Suprapubic skin (tissue), 3 donors: Measurements from ENCODE around the gene KLHL29.

Experiments used
- EP300 ChIP-seq: sonication (generic); formaldehyde crosslinking; IDR thresholded peaks from one replicate; pipeline ENCODE4 v1.6.1; 2017; ENCODE audit warnings: antibody characterized with exemption
- POLR2A ChIP-seq, 2 donors: fragments of 450-650 bp; IDR thresholded peaks; one replicate each; pipeline ENCODE4 v1.6.1; 2017; ENCODE audit warnings: antibody characterized with exemption in 2 of 2, mild to moderate bottlenecking in 2 of 2, moderate library complexity in 2 of 2
- TF ChIP-seq, protein P1 (sequence below), 2 donors: fragments of 200-600 bp in 1 of 2; fragments of 450-650 bp in 1 of 2; sonication (generic) in 1 of 2; IDR thresholded peaks; one replicate each; pipeline ENCODE4 v1.5.1; 2016 to 2019; ENCODE audit warnings: antibody characterized with exemption in 2 of 2, mild to moderate bottlenecking in 1 of 2, moderate library complexity in 1 of 2

DNA sequence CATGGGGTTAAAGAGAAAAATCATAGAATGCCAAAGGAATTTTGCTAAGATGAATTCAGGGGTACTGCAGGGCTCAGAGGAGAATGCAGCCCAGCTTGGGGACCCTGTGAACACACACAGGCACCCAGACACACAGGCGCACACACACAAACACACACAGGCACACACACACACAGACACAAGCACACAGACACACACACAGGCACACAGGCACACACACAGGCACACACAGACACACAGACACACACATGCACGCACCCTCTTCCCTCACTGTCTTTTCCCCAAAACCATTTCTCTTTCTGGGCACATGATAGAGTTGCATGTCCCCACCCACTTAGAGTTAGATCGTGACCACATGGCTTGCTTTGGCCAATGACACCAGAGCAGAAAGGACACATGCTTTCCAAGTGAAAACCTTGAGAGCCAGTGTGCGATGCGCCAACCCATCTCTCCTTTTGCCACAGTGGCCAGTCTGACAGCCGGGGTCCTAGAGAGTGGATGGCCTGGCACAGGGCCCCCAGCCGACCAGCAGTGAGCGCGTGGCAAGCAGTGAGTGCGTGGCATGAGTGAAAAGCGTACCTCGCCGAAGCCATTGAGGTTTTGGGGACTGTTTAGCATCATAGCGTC lies 163.3 kb downstream of the KLHL29 start:
- TF ChIP-seq POLR2A (IDR thresholded peaks at IDR 0.05) (no peak), EP300 (no peak)
- TF ChIP-seq, protein P1, sequence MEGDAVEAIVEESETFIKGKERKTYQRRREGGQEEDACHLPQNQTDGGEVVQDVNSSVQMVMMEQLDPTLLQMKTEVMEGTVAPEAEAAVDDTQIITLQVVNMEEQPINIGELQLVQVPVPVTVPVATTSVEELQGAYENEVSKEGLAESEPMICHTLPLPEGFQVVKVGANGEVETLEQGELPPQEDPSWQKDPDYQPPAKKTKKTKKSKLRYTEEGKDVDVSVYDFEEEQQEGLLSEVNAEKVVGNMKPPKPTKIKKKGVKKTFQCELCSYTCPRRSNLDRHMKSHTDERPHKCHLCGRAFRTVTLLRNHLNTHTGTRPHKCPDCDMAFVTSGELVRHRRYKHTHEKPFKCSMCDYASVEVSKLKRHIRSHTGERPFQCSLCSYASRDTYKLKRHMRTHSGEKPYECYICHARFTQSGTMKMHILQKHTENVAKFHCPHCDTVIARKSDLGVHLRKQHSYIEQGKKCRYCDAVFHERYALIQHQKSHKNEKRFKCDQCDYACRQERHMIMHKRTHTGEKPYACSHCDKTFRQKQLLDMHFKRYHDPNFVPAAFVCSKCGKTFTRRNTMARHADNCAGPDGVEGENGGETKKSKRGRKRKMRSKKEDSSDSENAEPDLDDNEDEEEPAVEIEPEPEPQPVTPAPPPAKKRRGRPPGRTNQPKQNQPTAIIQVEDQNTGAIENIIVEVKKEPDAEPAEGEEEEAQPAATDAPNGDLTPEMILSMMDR (IDR thresholded peaks at IDR 0.05) = no peak
